Nephron (organoid): ENCODE data around the gene COG6.

Experiments used
- H3K27ac Mint-ChIP-seq, 3 experiments: 2 replicates each; pipeline ENCODE4 v1.8.0; 2020; ENCODE audit warnings: mixed read lengths in 3 of 3, mild to moderate bottlenecking in 2 of 3, moderate library complexity in 1 of 3
- H3K27me3 Mint-ChIP-seq: 2 replicates; pipeline ENCODE4 v1.8.0; 2021; ENCODE audit warnings: low read depth, mild to moderate bottlenecking, moderate library complexity, mixed read lengths
- H3K36me3 Mint-ChIP-seq: 2 replicates; pipeline ENCODE4 v1.8.0; 2020; ENCODE audit warnings: low read depth, mixed read lengths
- H3K4me1 Mint-ChIP-seq: 2 replicates; pipeline ENCODE4 v1.8.0; 2020; ENCODE audit warnings: mixed read lengths
- H3K4me3 Mint-ChIP-seq, 3 experiments: 2 replicates each; pipeline ENCODE4 v1.8.0; 2020; ENCODE audit warnings: mild to moderate bottlenecking in 3 of 3, mixed read lengths in 3 of 3, moderate library complexity in 2 of 3
- H3K9me3 Mint-ChIP-seq: 2 replicates; pipeline ENCODE4 v1.8.0; 2020; ENCODE audit warnings: mixed read lengths
- CTCF ChIP-seq, 3 experiments: fragments of 200-600 bp; sonication (generic); IDR thresholded peaks; one replicate each; pipeline ENCODE4 v1.5.0; 2021; ENCODE audit warnings: antibody characterized with exemption in 3 of 3; ENCODE audit not compliant: unreplicated experiment in 3 of 3

COG6 gene

DNA sequence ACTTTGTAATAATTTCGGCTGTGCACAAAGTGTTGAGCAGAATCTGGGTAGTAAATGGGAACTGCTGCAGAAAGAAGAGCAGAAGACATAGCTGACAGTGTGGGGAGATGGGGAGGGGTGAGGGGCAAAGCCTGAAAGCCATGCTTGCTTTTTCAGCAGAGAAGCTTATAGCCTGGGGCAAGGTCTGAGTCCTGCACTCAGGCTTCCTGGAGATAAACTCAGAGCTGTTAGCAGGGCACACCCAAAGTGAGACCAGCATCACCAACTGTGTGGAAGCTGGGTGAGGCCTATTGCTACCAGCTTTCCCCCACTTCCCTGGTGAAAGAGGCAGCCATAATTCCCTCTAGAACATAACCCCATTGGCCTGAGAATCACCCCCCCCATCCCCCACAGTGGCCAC lies 36.9 kb upstream of the COG6 start:
- Mint-ChIP-seq H3K36me3 (no peaks in the 10 kb centered on the region), H3K4me1 (peaks cover 7% of the 10 kb centered on the region), H3K4me3 (no peak overlapping the region), H3K9me3 (no peaks in the 10 kb centered on the region), H3K27ac (peak overlapping the region; percentile 55 to 86 (median 64)), H3K27me3 (no peaks in the 10 kb centered on the region)
- no peak for TF ChIP-seq CTCF (IDR thresholded peaks at IDR 0.05; ENCODE audit: unreplicated experiment in 3 of 3)

DNA sequence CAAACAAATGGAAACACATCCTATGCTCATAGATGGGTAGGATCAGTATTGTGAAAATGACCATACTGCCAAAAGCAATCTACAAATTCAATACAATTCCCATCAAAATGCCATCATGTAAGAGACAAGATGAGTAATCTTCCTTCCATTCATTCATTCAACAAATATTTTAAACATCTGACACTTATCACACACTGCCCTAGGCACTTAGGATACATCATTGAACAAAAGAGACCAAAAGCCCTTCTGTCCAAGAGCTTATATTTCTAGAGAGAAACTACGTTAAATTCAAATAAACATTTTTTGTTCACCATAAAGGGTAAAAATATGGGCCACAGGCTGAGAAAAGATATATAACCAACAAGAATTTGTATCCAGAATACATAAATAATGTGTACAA lies 32.0 kb upstream of the COG6 start:
- TF ChIP-seq CTCF (IDR thresholded peaks at IDR 0.05; ENCODE audit: unreplicated experiment in 3 of 3), result no peak
- H3K4me1 Mint-ChIP-seq, result peaks cover 1% of the 10 kb centered on the region
- H3K36me3 Mint-ChIP-seq, result no peaks in the 10 kb centered on the region
- no peaks in the 10 kb centered on the region for H3K9me3 Mint-ChIP-seq
- H3K4me3 Mint-ChIP-seq, result no peak overlapping the region
- H3K27ac Mint-ChIP-seq, result no peak overlapping the region
- no peaks in the 10 kb centered on the region for H3K27me3 Mint-ChIP-seq

- no peak for TF ChIP-seq CTCF (IDR thresholded peaks at IDR 0.05; ENCODE audit: unreplicated experiment in 3 of 3)
- H3K27me3 Mint-ChIP-seq, result peaks cover 5% of the 10 kb centered on the region
- no peaks in the 10 kb centered on the region for H3K4me1 Mint-ChIP-seq
- H3K36me3 Mint-ChIP-seq, result no peaks in the 10 kb centered on the region
- H3K27ac Mint-ChIP-seq, result no peak overlapping the region
- peaks cover 10% of the 10 kb centered on the region for H3K9me3 Mint-ChIP-seq
- no peak overlapping the region for H3K4me3 Mint-ChIP-seq
These were observed 24.2 kb upstream of the COG6 start for GRCh38 chr13:39631307-39631706.

DNA sequence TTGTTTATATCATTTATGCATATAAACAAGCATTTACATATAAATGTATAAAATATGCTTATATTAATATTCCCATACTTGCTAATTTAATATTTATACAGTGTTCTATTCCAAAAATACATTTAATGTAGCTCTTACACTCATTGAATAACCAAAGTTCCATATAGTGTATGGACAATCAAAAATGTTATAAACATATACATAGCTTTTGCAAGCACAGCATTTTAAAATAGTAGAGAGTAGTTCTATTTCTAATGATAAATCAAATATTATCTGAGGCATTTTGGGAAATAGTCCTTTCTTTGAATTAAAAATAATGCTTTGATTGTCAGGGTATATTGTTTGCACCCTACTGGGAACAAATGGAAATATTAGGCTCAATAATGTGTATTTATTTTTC lies 22.5 kb upstream of the COG6 start:
- H3K9me3 Mint-ChIP-seq, result peaks cover 10% of the 10 kb centered on the region
- H3K4me3 Mint-ChIP-seq, result no peak overlapping the region
- H3K27me3 Mint-ChIP-seq, result peaks cover 5% of the 10 kb centered on the region
- H3K4me1 Mint-ChIP-seq, result no peaks in the 10 kb centered on the region
- H3K36me3 Mint-ChIP-seq, result no peaks in the 10 kb centered on the region
- no peak overlapping the region for H3K27ac Mint-ChIP-seq
- TF ChIP-seq CTCF (IDR thresholded peaks at IDR 0.05; ENCODE audit: unreplicated experiment in 3 of 3), result no peak

GRCh38 chr13:39635564-39635963 lies 19.9 kb upstream of the COG6 start:
- H3K4me1 Mint-ChIP-seq, result no peaks in the 10 kb centered on the region
- H3K36me3 Mint-ChIP-seq, result no peaks in the 10 kb centered on the region
- peaks cover 10% of the 10 kb centered on the region for H3K9me3 Mint-ChIP-seq
- TF ChIP-seq CTCF (IDR thresholded peaks at IDR 0.05; ENCODE audit: unreplicated experiment in 3 of 3), result no peak
- no peak overlapping the region for H3K4me3 Mint-ChIP-seq
- peaks cover 5% of the 10 kb centered on the region for H3K27me3 Mint-ChIP-seq
- no peak overlapping the region for H3K27ac Mint-ChIP-seq

DNA sequence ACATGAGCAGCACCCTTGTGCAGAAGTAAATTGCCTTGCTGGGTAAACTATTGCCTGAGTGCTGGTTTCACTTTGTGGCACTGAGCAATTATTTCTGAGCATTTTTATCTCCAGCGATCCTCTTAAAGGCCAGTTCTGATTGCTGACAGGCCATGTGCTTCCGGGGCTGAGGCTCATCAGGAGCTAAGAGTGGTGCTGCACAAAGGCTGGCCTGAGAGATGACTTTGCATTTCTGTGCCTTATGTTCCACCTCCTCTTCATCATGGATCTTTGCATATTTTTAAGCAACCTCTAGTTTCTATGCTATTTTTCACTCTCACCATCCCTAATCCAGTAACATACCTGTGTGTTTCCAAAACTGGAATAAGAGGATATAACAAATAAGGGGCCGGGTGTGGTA lies 17.6 kb upstream of the COG6 start:
- no peak overlapping the region for H3K27ac Mint-ChIP-seq

More for the DNA sequence above, 17.6 kb upstream of the COG6 start:
- Mint-ChIP-seq H3K27me3 (peaks cover 5% of the 10 kb centered on the region), H3K4me3 (no peak overlapping the region), H3K9me3 (no peaks in the 10 kb centered on the region), H3K4me1 (no peaks in the 10 kb centered on the region), H3K36me3 (no peaks in the 10 kb centered on the region)
- no peak for TF ChIP-seq CTCF (IDR thresholded peaks at IDR 0.05; ENCODE audit: unreplicated experiment in 3 of 3)
